Endothelial cell of umbilical vein (primary cell): ENCODE data around the gene COL6A2. TPM values are rescaled to one million over a fixed set of nuclear protein-coding genes. Genes with fewer than 3 reads are reported as not detected.

Source experiments
- BruUV-seq: library from RNA; stranded (reverse); fragments of 400-500 nt; replicated peaks from 2 replicates; lab custom pipeline; 2021; lab: Mats Ljungman, UMichigan
- CTCF ChIA-PET: fragments of 300-600, 350-600 bp; sonication (Branson Sonifier 250); formaldehyde crosslinking; loops from one replicate; lab custom pipeline; 2021; ENCODE audit warnings: antibody characterized with exemption, inconsistent platforms; lab: Charles Lee
- POLR2A ChIA-PET: fragments of 300-600, 350-600 bp; sonication (Branson Sonifier 250); formaldehyde crosslinking; loops from one replicate; lab custom pipeline; 2021; ENCODE audit warnings: antibody characterized with exemption, inconsistent platforms; lab: Charles Lee
- DNase-seq: peaks from one replicate; pipeline ENCODE4 v3.0.0-alpha.2; 2011; ENCODE audit warnings: low read depth, low spot score
- FAIRE-seq: peaks from 2 replicates; lab custom pipeline; 2011; peaks lifted over from hg19 to GRCh38; lab: Jason Lieb, UNC
- H2AFZ ChIP-seq: 2 replicates; pipeline ENCODE4 v1.6.0; 2012; ENCODE audit warnings: low read depth, low read length, control low read depth, inconsistent platforms
- H3K27ac ChIP-seq: 2 replicates; pipeline ENCODE4 v1.5.1; 2011; ENCODE audit warnings: low read depth, mild to moderate bottlenecking, control low read depth, low read length, moderate library complexity; ENCODE audit not compliant: insufficient read depth
- H3K27me3 ChIP-seq, 2 experiments: 2 replicates each; pipeline versions ENCODE4 v1.6.0 to v1.6.1; 2011; ENCODE audit warnings: low read length in 2 of 2, mixed read lengths in 1 of 2; ENCODE audit not compliant: control insufficient read depth in 2 of 2, insufficient read depth in 2 of 2
- H3K36me3 ChIP-seq, 2 experiments: 2 replicates in 1 of 2; 3 replicates in 1 of 2; pipeline ENCODE4 v1.5.1; 2011; ENCODE audit warnings: low read length in 2 of 2, mild to moderate bottlenecking in 1 of 2, moderate library complexity in 1 of 2; ENCODE audit not compliant: control insufficient read depth in 2 of 2, insufficient read depth in 2 of 2; ENCODE audit errors: extremely low read depth in 1 of 2
- H3K4me1 ChIP-seq: 3 replicates; pipeline ENCODE4 v1.5.1; 2011; ENCODE audit warnings: mild to moderate bottlenecking, low read length; ENCODE audit not compliant: control insufficient read depth, insufficient read depth; ENCODE audit errors: extremely low read depth
- H3K4me2 ChIP-seq: 2 replicates; pipeline ENCODE4 v1.6.1; 2011; ENCODE audit warnings: low read length, control low read depth, mixed read lengths; ENCODE audit not compliant: insufficient read depth
- H3K4me3 ChIP-seq, 3 experiments: fragments of 200-600 bp in 1 of 3; sonication (generic), shearing (Covaris generic) in 1 of 3; replicated peaks in 1 of 3; 2 replicates each; pipeline ENCODE4 v1.5.1; 2011 to 2016; ENCODE audit warnings: control low read depth in 3 of 3, low read length in 3 of 3, mild to moderate bottlenecking in 2 of 3, inconsistent platforms in 1 of 3, low read depth in 1 of 3, moderate library complexity in 1 of 3; ENCODE audit not compliant: insufficient read depth in 1 of 3
- H3K79me2 ChIP-seq: 2 replicates; pipeline ENCODE4 v1.6.0; 2012; ENCODE audit warnings: low read length, inconsistent platforms; ENCODE audit not compliant: control insufficient read depth, insufficient read depth
- H3K9ac ChIP-seq: replicated peaks from 2 replicates; pipeline ENCODE3; 2011; ENCODE audit warnings: low read length, control low read depth; ENCODE audit not compliant: insufficient read depth; ENCODE audit errors: extremely low read depth
- H3K9me1 ChIP-seq: replicated peaks from 3 replicates; pipeline ENCODE4 v1.6.0; 2011; ENCODE audit warnings: mild to moderate bottlenecking, low read length; ENCODE audit not compliant: control insufficient read depth, insufficient read depth; ENCODE audit errors: extremely low read depth
- H3K9me3 ChIP-seq: replicated peaks from 2 replicates; pipeline ENCODE4 v1.5.1; 2012; ENCODE audit warnings: low read length, inconsistent platforms; ENCODE audit not compliant: control insufficient read depth, insufficient read depth
- H4K20me1 ChIP-seq: replicated peaks from 2 replicates; pipeline ENCODE3; 2011; ENCODE audit warnings: mild to moderate bottlenecking, low read length; ENCODE audit not compliant: control insufficient read depth, insufficient read depth; ENCODE audit errors: extremely low read depth
- CTCF ChIP-seq, 2 donors: IDR thresholded peaks; 1 replicate in 1 of 2; 2 replicates in 1 of 2; pipeline ENCODE4 v1.5.1; 2011; ENCODE audit warnings: low read length in 2 of 2, mild to moderate bottlenecking in 2 of 2, moderate library complexity in 2 of 2, control low read depth in 1 of 2, inconsistent platforms in 1 of 2, low read depth in 1 of 2; ENCODE audit not compliant: insufficient read depth in 1 of 2; ENCODE audit errors: extremely low read depth in 1 of 2
- EZH2 ChIP-seq: IDR thresholded peaks from 2 replicates; pipeline ENCODE4 v1.6.1; 2012; ENCODE audit warnings: borderline replicate concordance, low read depth, mild to moderate bottlenecking, moderate library complexity, low read length, inconsistent platforms; ENCODE audit not compliant: severe bottlenecking
- FOS ChIP-seq: IDR thresholded peaks from 2 replicates; pipeline ENCODE4 v1.6.1; 2011; ENCODE audit warnings: mild to moderate bottlenecking, low read length, moderate library complexity, borderline replicate concordance; ENCODE audit not compliant: insufficient read depth
- GATA2 ChIP-seq: IDR thresholded peaks from 2 replicates; pipeline ENCODE4 v1.7.0; 2011; ENCODE audit warnings: low read depth, mild to moderate bottlenecking, moderate library complexity, mixed read lengths, low read length; ENCODE audit not compliant: insufficient read length, insufficient read depth
- JUN ChIP-seq: IDR thresholded peaks from 2 replicates; pipeline ENCODE4 v1.6.1; 2011; ENCODE audit warnings: borderline replicate concordance, low read depth; ENCODE audit not compliant: insufficient read length, insufficient read depth
- MAX ChIP-seq: IDR thresholded peaks from 2 replicates; pipeline ENCODE4 v1.6.1; 2011; ENCODE audit not compliant: insufficient read depth, insufficient read length
- MYC ChIP-seq: IDR thresholded peaks from one replicate; pipeline ENCODE4 v1.6.1; 2011; ENCODE audit warnings: mild to moderate bottlenecking, low read depth, low read length
- POLR2A ChIP-seq: IDR thresholded peaks from 2 replicates; pipeline ENCODE4 v1.6.1; 2012; ENCODE audit warnings: low read depth, mild to moderate bottlenecking, control low read depth, low read length
- POLR2AphosphoS5 ChIP-seq: IDR thresholded peaks from 2 replicates; pipeline ENCODE4 v1.6.1; 2012; ENCODE audit warnings: low read depth, mild to moderate bottlenecking, control low read depth, low read length, moderate library complexity; ENCODE audit not compliant: insufficient read depth
- dilution Hi-C: fragments of 300-500 bp; cut with MboI; formaldehyde crosslinking; loops from one replicate; pipeline ENCODE4 v1.15.0; 2019; ENCODE audit warnings: low sequenced_read_pairs; ENCODE audit not compliant: extremely low pct_ligation_motif_present
- intact Hi-C: fragments of 100-400 bp; cut with micrococcal nuclease; formaldehyde crosslinking; loops from one replicate; pipeline ENCODE4 v1.10.0; 2022
- polyA plus RNA-seq, 4 experiments: library from polyadenylated mRNA; depleted of rRNA in 3 of 4; stranded (reverse) in 3 of 4; unstranded in 1 of 4; fragments of >200 nt; gene quantifications; 2 replicates each; pipeline versions ENCODE4 v1.2.1 to v1.2.3, GENCODE V29; 2011 to 2012; ENCODE audit warnings: missing spikeins in 1 of 4
- total RNA-seq: library from RNA; stranded (reverse); gene quantifications from 2 replicates; pipeline ENCODE4 v1.2.3, GENCODE V29; 2021

COL6A2 gene
- total and polyA plus RNA-seq, 2 donors (not counting 3 experiments of a cell fraction or from before 2014, with no cell fraction given) = 3.4 to 6.1 TPM

- DNase-seq (no peak), FAIRE-seq (no peak)
- no peaks in the 10 kb centered on the region for H3K9me1 ChIP-seq
- POLR2A ChIA-PET = no interaction called here
- no peaks in the 10 kb centered on the region for H3K9me3 ChIP-seq
- H3K79me2 ChIP-seq = no peaks in the 10 kb centered on the region
- no peak overlapping the region for H3K27ac ChIP-seq
- no peak overlapping the region for H2AFZ ChIP-seq
- dilution Hi-C loops = no loop called here
- H3K4me2 ChIP-seq = no peak overlapping the region
- CTCF ChIA-PET = no interaction called here
- no peaks in the 10 kb centered on the region for H3K27me3 ChIP-seq
- H4K20me1 ChIP-seq = no peaks in the 10 kb centered on the region
- H3K4me3 ChIP-seq = no peak overlapping the region
- no peak overlapping the region for H3K9ac ChIP-seq
- no peaks in the 10 kb centered on the region for H3K36me3 ChIP-seq
- TF ChIP-seq GATA2 (no peak), POLR2AphosphoS5 (no peak), EZH2 (no peak), FOS (no peak), MAX (no peak), CTCF (IDR thresholded peaks at IDR 0.05; ENCODE audit: extremely low read depth in 1 of 2, insufficient read depth in 1 of 2, low read depth in 1 of 2, low read length in 2 of 2) (no peak), JUN (no peak), POLR2A (no peak), MYC (no peak)
- BruUV-seq = no TSS peak
- H3K4me1 ChIP-seq = no peaks in the 10 kb centered on the region
- intact Hi-C loops = no loop called here
Measured at GRCh38 chr21:46056450-46056903, 41.4 kb upstream of the COL6A2 start.
